ENCODE data around the gene SCYGR5.

- TF ChIP-seq POLR2A (IDR thresholded peaks at IDR 0.05; ENCODE audit: low read length) (no peak), GATA1 (IDR thresholded peaks at IDR 0.05; ENCODE audit: low read depth, low read length) (no peak)
These were observed 9.3 kb upstream of the SCYGR5 start for GRCh38 chr2:227657199-227657845.

Measured in erythroblast (primary cell).